ENCODE results near the gene NAA38.

Gene NAA38

GRCh38 chr17:7875804-7876370, 18.5 kb upstream of the NAA38 start:
- Histone ChIP-seq H3K23ac (ENCODE audit: low read length) (no peak overlapping the region), H4K91ac (ENCODE audit: low read depth, low read length) (no peak overlapping the region), H2BK120ac (ENCODE audit: insufficient read depth, low read length, poor library complexity) (no peak overlapping the region), H2BK12ac (ENCODE audit: low read length) (no peak overlapping the region), H3K4me3 (ENCODE audit: low read depth, low read length) (no peak overlapping the region), H3K4me1 (ENCODE audit: control insufficient read depth in 1 of 2, insufficient read depth in 2 of 2, low read length in 2 of 2) (no peaks in the 10 kb centered on the region), H2AK5ac (ENCODE audit: low read length) (no peak overlapping the region), H3K9me3 (ENCODE audit: insufficient read depth, low read depth, low read length) (no peaks in the 10 kb centered on the region), H2BK5ac (ENCODE audit: low read depth, low read length, poor library complexity) (no peak overlapping the region), H3K4me2 (ENCODE audit: low read length) (no peak overlapping the region), H3K79me1 (ENCODE audit: low read length) (no peaks in the 10 kb centered on the region), H3K14ac (ENCODE audit: low read length) (no peak overlapping the region), H3K27me3 (ENCODE audit: insufficient read depth, low read length) (no peaks in the 10 kb centered on the region), H3K36me3 (ENCODE audit: control insufficient read depth in 1 of 2, insufficient read depth in 2 of 2, low read length in 2 of 2) (peaks cover 10 to 14% of the 10 kb centered on the region in 2 experiments), H3K4ac (ENCODE audit: low read depth, low read length) (no peak overlapping the region), H2AFZ (ENCODE audit: insufficient read depth, low read length, poor library complexity) (no peak overlapping the region), H3K79me2 (ENCODE audit: control insufficient read depth, insufficient read depth, low read length, poor library complexity) (no peaks in the 10 kb centered on the region), H4K8ac (ENCODE audit: low read depth, low read length) (no peak overlapping the region), H3K18ac (ENCODE audit: low read length) (no peak overlapping the region), H3K9ac (ENCODE audit: low read length) (no peak overlapping the region), H3K27ac (ENCODE audit: low read depth, low read length) (no peak overlapping the region), H4K12ac (ENCODE audit: low read depth, low read length) (no peak overlapping the region)
- no peak for DNase-seq
- no CpG with 5 or more reads among the region's 2 CpGs for WGBS (ENCODE audit: extremely low coverage, insufficient coverage, insufficient read length)

GRCh38 chr17:7873051-7873450, 15.7 kb upstream of the NAA38 start:
- Histone ChIP-seq H3K79me1 (ENCODE audit: low read length) (no peaks in the 10 kb centered on the region), H4K91ac (ENCODE audit: low read depth, low read length) (no peak overlapping the region), H3K36me3 (ENCODE audit: control insufficient read depth in 1 of 2, insufficient read depth in 2 of 2, low read length in 2 of 2) (peaks cover 5 to 7% of the 10 kb centered on the region in 2 experiments), H2BK120ac (ENCODE audit: insufficient read depth, low read length, poor library complexity) (no peak overlapping the region), H4K8ac (ENCODE audit: low read depth, low read length) (no peak overlapping the region), H3K9me3 (ENCODE audit: insufficient read depth, low read depth, low read length) (no peaks in the 10 kb centered on the region), H3K4me2 (ENCODE audit: low read length) (no peak overlapping the region), H3K14ac (ENCODE audit: low read length) (no peak overlapping the region), H2BK12ac (ENCODE audit: low read length) (no peak overlapping the region), H3K4ac (ENCODE audit: low read depth, low read length) (no peak overlapping the region), H2BK5ac (ENCODE audit: low read depth, low read length, poor library complexity) (no peak overlapping the region), H3K18ac (ENCODE audit: low read length) (no peak overlapping the region), H3K9ac (ENCODE audit: low read length) (no peak overlapping the region), H3K27me3 (ENCODE audit: insufficient read depth, low read length) (no peaks in the 10 kb centered on the region), H3K4me1 (ENCODE audit: control insufficient read depth in 1 of 2, insufficient read depth in 2 of 2, low read length in 2 of 2) (no peaks in the 10 kb centered on the region), H2AFZ (ENCODE audit: insufficient read depth, low read length, poor library complexity) (no peak overlapping the region), H4K12ac (ENCODE audit: low read depth, low read length) (no peak overlapping the region), H3K27ac (ENCODE audit: low read depth, low read length) (no peak overlapping the region), H3K23ac (ENCODE audit: low read length) (no peak overlapping the region), H3K79me2 (ENCODE audit: control insufficient read depth, insufficient read depth, low read length, poor library complexity) (no peaks in the 10 kb centered on the region), H2AK5ac (ENCODE audit: low read length) (no peak overlapping the region), H3K4me3 (ENCODE audit: low read depth, low read length) (no peak overlapping the region)
- WGBS (ENCODE audit: extremely low coverage, insufficient coverage, insufficient read length), result no CpG with 5 or more reads among the region's 4 CpGs
- DNase-seq, result no peak

- H3K79me2 ChIP-seq (ENCODE audit: control insufficient read depth, insufficient read depth, low read length, poor library complexity), result no peaks in the 10 kb centered on the region
- H3K4ac ChIP-seq (ENCODE audit: low read depth, low read length), result no peak overlapping the region
- no peaks in the 10 kb centered on the region for H3K9me3 ChIP-seq (ENCODE audit: insufficient read depth, low read depth, low read length)
- H2BK120ac ChIP-seq (ENCODE audit: insufficient read depth, low read length, poor library complexity), result no peak overlapping the region
- H3K9ac ChIP-seq (ENCODE audit: low read length), result no peak overlapping the region
- H2BK5ac ChIP-seq (ENCODE audit: low read depth, low read length, poor library complexity), result no peak overlapping the region
- no peak overlapping the region for H3K14ac ChIP-seq (ENCODE audit: low read length)
- H3K36me3 ChIP-seq (ENCODE audit: control insufficient read depth in 1 of 2, insufficient read depth in 2 of 2, low read length in 2 of 2), result peaks cover 11 to 13% of the 10 kb centered on the region in 2 experiments
- no peak overlapping the region for H3K4me2 ChIP-seq (ENCODE audit: low read length)
- H2AK5ac ChIP-seq (ENCODE audit: low read length), result no peak overlapping the region
- H3K27ac ChIP-seq (ENCODE audit: low read depth, low read length), result no peak overlapping the region
- no peak for DNase-seq
- WGBS (ENCODE audit: extremely low coverage, insufficient coverage, insufficient read length), result no CpG with 5 or more reads among the region's 5 CpGs
- no peaks in the 10 kb centered on the region for H3K79me1 ChIP-seq (ENCODE audit: low read length)
- no peak overlapping the region for H3K4me3 ChIP-seq (ENCODE audit: low read depth, low read length)
- H3K18ac ChIP-seq (ENCODE audit: low read length), result no peak overlapping the region
- H4K12ac ChIP-seq (ENCODE audit: low read depth, low read length), result no peak overlapping the region
- H3K4me1 ChIP-seq (ENCODE audit: control insufficient read depth in 1 of 2, insufficient read depth in 2 of 2, low read length in 2 of 2), result no peaks in the 10 kb centered on the region
- H2AFZ ChIP-seq (ENCODE audit: insufficient read depth, low read length, poor library complexity), result no peak overlapping the region
- H4K8ac ChIP-seq (ENCODE audit: low read depth, low read length), result no peak overlapping the region
- H3K23ac ChIP-seq (ENCODE audit: low read length), result no peak overlapping the region
- H4K91ac ChIP-seq (ENCODE audit: low read depth, low read length), result no peak overlapping the region
- no peaks in the 10 kb centered on the region for H3K27me3 ChIP-seq (ENCODE audit: insufficient read depth, low read length)
- no peak overlapping the region for H2BK12ac ChIP-seq (ENCODE audit: low read length)
Measured at GRCh38 chr17:7867881-7868329, 10.5 kb upstream of the NAA38 start.

- Histone ChIP-seq H3K4me2 (ENCODE audit: low read length) (no peak overlapping the region), H3K9ac (ENCODE audit: low read length) (no peak overlapping the region), H2BK5ac (ENCODE audit: low read depth, low read length, poor library complexity) (no peak overlapping the region), H3K4me3 (ENCODE audit: low read depth, low read length) (no peak overlapping the region), H3K14ac (ENCODE audit: low read length) (no peak overlapping the region), H4K8ac (ENCODE audit: low read depth, low read length) (no peak overlapping the region), H4K12ac (ENCODE audit: low read depth, low read length) (no peak overlapping the region), H2AFZ (ENCODE audit: insufficient read depth, low read length, poor library complexity) (no peak overlapping the region), H3K9me3 (ENCODE audit: insufficient read depth, low read depth, low read length) (no peaks in the 10 kb centered on the region), H3K36me3 (ENCODE audit: control insufficient read depth in 1 of 2, insufficient read depth in 2 of 2, low read length in 2 of 2) (peaks cover 6 to 11% of the 10 kb centered on the region in 2 experiments), H3K4me1 (ENCODE audit: control insufficient read depth in 1 of 2, insufficient read depth in 2 of 2, low read length in 2 of 2) (no peaks in the 10 kb centered on the region), H3K79me1 (ENCODE audit: low read length) (no peaks in the 10 kb centered on the region), H2BK12ac (ENCODE audit: low read length) (no peak overlapping the region), H4K91ac (ENCODE audit: low read depth, low read length) (no peak overlapping the region), H3K27ac (ENCODE audit: low read depth, low read length) (no peak overlapping the region), H3K79me2 (ENCODE audit: control insufficient read depth, insufficient read depth, low read length, poor library complexity) (no peaks in the 10 kb centered on the region), H3K27me3 (ENCODE audit: insufficient read depth, low read length) (no peaks in the 10 kb centered on the region), H2AK5ac (ENCODE audit: low read length) (no peak overlapping the region), H3K23ac (ENCODE audit: low read length) (no peak overlapping the region), H3K4ac (ENCODE audit: low read depth, low read length) (no peak overlapping the region), H3K18ac (ENCODE audit: low read length) (no peak overlapping the region), H2BK120ac (ENCODE audit: insufficient read depth, low read length, poor library complexity) (no peak overlapping the region)
- no peak for DNase-seq
- no CpG with 5 or more reads among the region's 5 CpGs for WGBS (ENCODE audit: extremely low coverage, insufficient coverage, insufficient read length)
Measured at GRCh38 chr17:7864995-7865650, 7.8 kb upstream of the NAA38 start.
